HG02884 (cell line): ENCODE results near the gene SOX15.
A peak's percentile ranks its signal among the peaks of the same experiment; 100 is the strongest.
"Not testable (repeated sequence)": the region's sequence is repeated elsewhere in the genome, so short reads cannot be mapped to it uniquely, and the experiment has no call there.

ENCODE experiments used
- ATAC-seq: cut with Tn5 transposase; IDR thresholded peaks from one replicate; pipeline ENCODE4 v1.9.1; 2021; ENCODE audit warnings: mild to moderate bottlenecking, moderate library complexity; ENCODE audit not compliant: unreplicated experiment

The SOX15 gene

DNA sequence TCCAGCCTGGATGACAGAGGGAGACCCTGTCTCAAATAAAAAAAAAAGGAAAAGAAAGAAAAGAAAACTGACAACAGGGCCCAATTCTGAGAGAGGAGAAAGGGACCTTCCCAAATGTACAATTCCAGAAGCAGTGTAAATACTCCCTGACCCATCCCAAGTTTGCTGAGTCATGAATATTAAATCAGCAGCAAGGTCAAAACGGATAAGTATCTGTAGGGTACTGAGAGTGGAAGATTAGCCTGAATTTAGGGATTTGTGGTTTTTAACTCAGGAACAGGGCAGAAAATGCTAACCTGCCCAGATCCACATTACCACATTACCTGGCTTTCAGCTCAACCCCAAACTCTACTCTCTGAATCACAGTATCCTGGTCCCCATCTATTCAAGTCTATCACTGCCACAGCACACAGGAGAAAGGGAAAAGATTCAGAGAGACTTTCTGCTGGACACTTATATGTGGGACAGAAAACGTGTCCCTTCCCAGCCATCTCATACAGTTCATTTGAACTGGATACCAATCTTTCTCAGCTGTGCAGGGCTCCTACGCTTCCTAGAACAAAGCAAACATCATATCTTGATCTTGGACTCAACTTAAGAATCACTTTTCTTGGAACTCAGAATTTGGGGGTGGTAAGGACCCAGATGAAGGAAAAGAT lies 21.9 kb upstream of the SOX15 start:
- no peak for ATAC-seq

DNA sequence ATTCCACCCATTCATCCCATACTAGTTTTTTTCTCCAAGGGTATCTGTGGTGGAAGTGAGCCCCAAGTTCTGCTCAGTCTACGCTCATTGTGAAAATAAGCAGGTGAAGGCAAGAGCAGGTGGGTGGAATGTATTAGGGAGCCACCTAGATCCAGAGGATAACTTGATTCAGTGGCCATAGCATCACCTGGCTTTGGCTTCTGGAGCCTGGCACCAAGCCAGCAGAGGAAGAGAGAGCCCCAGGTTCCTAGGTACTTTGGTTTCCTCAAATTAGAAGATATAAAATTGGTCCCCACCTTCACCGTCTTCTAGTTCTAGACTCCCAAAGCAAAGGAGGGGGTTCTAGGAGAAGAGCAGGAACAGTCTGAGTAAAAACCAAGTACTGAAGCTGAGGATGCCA lies 20.7 kb upstream of the SOX15 start:
- no peak for ATAC-seq

DNA sequence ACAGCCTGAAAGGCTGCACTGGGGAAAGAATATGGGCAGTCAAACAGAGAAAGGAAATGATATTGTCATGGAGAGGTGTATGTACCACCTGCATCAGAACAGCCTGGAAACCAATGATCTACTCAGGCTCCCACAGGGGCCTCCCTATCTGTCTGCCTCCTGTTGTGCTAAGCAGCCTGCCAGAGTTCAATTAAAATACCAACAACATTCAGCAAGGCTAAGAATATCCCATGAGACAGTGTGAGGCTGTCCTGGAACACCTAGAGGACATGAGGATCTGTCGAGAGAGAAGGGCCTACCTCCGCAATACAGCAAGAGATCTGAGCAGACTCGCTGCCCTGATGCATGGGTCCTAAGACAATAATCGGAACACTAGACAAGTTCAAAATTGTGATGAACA lies 16.4 kb upstream of the SOX15 start:
- no peak for ATAC-seq

DNA sequence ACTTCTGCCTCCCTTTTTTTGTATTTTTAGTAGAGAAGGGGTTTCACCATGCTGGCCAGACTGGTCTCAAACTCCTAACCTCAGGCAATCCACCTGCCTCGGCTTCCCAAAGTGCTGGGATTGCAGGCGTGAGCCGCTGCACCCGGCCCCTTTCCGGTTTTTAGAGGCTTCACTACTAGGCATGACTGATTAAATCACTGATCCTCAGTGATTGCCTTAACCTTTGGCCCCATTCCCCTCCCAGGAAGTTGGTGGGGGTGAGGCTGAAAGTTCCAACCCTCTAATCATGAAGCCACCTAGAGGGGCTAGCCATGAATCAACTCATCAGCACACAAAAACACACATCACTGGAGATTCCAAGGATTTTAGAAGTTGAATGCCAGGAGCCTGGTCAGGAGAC lies 7.7 kb upstream of the SOX15 start:
- ATAC-seq = not testable (repeated sequence)

DNA sequence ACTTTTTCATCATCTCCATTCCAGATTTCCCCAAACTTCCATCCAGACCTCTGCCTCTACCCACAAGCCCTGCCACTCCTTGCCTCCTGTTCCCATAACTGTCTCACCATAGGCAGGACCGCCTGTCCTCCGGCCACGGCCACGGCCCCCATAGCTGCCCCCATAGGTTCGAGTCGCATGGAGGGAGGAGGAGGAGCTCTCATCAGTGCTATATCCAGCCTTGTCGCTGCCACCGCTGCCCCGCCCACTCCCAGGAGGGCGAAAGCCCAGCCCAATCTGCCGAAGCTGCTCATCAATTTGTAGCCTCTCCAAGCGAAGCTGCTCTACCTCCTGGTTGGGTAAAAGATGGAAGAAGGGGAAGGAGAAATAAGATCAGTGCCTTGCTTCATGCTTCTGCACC lies 3.4 kb upstream of the SOX15 start:
- no peak for ATAC-seq

DNA sequence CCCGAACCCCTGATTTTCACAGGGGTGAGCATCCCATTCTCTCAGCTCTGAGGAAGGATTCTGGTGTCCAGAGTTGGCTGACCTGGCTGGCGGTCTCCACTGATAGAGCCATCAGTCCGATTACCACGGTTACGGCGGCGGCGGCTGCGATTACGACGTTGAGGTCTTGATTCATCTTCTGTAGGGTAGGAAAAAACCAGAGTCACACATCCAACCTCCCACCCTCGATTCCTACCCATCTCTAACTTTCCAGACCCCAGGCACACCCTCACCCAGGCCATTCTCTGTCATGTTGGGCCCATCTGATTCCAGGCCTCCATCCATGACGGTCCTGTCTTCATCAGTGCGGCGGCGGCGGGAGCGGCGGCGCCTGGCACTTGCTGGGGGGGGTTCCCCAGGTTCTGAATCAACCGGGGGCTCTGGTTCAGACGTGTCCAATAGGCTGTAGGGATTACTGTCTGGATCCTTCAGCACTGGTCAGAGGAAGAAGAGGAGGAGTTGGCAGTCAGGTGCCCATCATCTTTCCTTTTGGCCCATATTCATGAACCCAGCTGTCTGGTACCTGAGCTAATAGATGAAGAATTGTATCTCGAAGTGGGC lies 2.6 kb upstream of the SOX15 start:
- no peak for ATAC-seq

DNA sequence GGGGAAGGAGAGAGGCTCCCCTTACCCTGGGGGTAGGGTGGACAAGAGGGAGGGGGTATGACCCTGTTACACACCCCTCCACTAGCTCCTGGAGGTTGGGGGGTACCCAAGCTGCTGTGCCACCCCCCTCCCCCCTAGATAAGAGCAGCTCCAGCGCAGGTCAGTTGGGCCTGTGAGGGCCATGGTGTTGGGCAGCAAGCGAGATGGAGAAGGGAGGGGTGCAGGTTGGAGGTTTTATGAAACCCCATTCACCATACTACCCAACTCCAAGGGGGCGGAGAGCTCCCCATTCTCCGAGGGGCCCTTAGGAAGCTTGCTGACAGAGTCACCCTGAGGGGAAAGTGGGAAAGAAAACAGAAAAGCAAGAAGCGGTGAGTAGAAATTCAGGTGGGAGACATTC lies 1.7 kb upstream of the SOX15 start:
- ATAC-seq = no peak

DNA sequence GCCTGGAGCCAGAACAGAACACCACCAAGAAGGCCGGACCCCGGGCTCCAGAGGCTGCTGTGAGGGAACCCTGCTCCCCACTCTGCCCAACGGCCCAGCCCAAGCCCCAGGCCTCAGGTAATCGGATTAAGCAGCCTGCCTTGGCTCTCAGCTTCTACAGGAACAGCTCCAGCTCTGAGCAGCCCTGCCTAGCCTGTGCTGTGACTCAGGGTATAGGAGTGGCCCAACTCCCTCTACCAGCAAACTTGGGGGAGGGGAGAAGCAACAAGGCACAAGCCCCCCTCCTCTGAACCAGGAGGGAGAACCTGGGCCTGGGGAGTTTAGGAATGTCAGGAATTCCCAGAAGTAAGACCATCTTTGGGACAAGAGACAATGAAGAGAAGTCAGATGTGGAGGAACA lies 849 bp upstream of the SOX15 start:
- ATAC-seq = no peak

DNA sequence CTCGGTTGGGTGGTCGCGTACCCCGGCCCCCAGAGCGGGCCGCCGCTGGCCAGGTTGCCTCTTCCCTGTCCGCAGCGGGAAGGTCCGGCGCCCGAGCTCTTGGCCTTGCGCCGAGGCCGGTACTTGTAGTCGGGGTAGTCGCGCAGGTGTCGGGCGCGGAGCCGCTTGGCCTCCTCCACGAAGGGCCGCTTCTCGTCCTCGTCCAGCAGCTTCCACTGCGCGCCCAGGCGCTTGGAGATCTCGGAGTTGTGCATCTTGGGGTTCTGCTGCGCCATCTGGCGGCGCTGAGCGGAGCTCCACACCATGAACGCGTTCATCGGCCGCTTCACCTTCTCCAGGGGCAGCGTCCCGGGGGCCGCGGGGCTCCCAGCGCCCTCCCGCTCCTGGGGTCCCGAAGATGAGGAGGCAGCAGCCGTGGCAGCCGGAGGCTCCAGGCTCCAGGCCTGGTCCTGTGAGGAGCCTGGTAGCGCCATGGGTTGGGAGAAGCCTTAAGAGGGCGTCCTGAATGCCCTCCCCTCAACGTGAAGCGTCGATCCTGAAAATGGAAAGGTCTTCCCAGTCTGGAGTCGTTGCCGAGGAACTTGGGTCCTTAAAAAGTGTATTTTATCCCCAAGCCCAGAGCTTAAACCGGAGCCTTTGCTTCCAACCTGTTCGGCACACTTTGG lies 558 bp downstream of the SOX15 start:
- ATAC-seq = no peak

DNA sequence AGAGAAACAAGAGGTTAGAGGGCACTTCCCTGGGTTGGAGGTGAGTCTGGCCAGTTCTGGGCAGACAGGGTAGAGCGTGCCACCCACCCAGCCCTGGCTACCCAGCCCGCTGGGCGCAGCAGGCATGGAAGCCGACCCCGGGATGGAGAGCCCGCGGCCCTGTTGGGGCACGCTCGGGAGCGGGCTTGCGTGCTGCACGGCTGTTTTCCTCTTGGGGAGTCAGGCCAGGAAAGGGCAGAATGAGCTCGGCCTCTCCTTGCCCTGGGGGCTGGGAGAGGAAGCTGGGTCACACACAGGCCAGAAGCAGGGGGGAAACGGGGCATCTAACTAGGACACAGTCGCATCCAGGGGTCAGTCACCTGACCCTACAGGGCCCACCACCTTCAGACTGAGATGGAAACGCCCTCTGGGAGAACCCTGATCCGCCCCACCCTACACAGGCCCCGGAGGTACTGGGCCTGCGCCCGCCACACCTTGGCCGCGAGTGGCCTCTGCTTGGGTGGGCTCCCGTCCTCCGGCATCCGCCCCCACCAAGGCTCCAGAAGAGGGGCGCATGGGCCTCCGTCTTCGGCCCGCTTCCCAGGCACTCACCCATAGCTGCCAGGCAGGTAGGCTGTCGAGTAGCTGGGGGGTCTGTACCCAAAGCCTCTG lies 1.2 kb downstream of the SOX15 start:
- ATAC-seq = no peak

DNA sequence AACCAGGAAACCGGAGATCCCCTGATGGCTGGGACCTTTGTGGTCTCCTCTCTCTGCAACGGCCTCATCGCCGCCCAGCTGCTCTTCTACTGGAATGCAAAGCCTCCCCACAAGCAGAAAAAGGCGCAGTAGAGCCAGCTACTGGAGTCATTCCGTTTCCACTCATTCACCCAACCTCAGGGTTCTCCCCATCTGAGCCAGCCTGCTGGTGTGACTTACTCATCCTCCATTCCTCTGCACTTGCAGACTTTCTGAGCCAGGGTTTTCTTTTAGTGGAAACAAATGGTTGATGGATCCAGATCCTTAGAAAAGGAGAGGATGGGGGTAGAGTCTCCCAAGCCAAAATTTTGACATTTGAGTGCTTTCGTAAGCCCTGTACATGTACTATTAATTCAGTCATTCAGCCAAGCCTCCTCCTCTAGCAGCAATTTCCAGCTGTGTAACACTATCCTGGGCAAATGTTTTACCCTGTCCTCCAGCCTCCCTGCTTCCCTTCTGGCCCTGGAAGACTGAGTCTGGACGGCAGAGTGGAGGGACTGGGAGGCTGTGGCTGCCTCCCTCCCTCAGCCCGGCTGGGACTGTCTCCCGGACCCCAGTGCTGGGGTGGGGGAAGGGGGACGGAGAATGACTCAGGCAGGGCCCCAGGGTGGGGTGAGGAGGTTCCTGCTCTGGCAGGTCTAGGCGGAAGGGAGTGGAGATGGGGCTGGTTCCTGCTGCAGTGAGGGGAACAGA lies 2.3 kb downstream of the SOX15 start:
- ATAC-seq = no peak

DNA sequence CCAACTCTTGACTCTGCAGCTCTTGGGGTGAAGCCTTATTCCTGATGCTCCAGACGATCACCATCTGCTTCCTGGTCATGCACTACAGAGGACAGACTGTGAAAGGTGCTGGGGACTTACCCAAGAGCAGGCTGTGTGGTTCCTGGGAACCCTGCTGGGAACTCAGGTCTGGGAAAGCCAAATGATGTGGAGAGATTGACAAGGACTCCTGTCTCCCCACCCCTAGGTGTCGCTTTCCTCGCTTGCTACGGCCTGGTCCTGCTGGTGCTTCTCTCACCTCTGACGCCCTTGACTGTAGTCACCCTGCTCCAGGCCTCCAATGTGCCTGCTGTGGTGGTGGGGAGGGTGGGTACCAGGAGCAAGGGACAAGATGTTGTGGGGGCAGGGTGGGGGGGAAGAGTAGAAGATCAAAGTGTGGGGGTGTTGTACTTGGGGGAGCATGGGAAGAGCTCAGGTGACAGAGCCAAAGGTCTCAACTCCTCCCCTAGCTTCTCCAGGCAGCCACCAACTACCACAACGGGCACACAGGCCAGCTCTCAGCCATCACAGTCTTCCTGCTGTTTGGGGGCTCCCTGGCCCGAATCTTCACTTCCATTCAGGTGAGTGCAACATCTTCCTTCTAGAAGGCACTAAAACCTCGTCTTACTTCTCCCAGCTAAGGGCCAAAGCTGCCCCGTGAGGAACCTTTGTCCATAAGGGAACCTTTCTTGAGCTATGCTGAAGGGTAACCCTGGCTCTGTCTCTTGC lies 3.0 kb downstream of the SOX15 start:
- no peak for ATAC-seq

DNA sequence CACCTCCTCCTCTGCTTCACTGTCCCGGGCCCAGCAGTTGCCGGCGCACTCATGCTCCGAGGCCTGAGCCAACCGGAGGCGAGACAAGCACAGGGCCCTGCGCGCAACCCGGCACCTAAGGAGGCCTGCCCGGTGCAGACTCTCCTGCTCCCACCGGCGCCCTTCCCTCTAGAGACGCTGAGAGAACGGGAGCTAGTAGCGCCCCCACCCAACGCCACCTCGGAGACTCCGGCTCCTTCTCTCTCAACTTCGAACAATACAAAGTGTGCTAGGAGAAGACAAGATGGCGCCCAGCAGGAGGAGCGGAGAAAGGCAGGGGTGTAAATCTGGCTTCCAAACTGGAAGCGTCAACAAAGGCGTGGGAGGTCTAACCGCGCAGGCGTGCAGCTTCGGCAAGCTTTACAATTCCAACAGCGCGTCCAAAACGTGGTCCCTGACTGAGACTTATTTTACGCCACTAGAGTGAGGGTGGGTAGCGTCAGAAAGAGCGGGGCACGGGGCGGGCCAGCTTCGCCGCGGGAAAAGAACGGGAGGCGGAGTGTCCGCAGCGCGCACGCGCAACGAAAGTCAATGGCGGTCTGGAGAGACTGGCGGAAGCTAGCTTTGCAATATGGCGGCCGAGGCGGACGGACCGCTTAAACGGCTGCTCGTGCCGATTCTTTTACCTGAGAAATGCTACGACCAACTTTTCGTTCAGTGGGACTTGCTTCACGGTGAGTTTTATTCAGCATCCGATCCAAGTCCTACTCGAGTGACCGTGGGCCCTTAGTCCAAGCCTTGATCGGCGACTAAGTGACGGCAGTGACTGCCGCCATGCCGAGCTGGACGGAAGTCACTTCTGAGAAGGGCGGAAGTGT lies 6.4 kb downstream of the SOX15 start, which contains the start of gene MPDU1:
Gene MPDU1 (plus strand): TSS at position 600 of the 857 bp plus-strand sequence. CDS start 11 bp downstream, at position 611.
- ATAC-seq = peak; percentile 49

DNA sequence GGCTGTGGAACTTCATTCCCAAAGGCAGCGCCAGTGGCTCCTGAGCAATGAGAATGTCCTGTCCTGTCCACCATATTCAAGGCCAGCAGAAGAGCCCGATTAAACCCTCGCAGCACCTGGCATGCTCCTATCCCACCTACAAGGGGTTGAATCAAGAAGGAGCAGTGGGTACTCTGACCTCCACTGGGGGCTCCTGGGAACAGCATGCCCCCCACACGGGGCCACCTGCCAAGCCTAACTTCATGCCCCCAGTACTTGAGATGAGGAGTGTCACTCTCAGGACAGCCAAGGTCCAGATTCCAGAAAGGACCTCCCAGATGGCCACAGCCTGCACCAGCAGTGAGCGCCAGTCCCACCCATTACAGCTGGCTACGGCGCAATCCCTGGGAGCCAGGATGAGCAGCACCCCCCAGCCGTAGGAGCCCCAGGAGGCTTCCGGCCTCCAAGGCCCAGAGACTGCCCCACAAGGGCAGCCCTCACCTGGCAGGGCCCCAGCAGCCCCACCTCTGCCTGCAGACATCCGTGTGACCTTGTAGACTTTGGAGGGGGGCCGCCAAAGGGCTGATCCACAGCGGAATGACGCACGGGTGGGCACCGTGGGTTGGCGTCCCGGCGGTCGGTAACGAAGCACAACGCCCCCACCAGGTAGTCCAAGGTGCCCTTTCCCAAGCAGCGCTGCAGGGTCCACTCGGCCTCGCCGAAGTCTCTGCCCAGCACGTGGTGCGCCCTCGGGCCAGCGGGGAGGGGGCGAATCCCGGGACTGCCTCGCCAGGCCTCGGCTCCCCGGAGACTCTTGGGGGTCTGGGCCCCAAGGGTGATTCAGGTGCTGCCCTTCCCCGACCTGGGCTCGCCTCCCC lies 7.3 kb downstream of the SOX15 start:
- no peak for ATAC-seq

DNA sequence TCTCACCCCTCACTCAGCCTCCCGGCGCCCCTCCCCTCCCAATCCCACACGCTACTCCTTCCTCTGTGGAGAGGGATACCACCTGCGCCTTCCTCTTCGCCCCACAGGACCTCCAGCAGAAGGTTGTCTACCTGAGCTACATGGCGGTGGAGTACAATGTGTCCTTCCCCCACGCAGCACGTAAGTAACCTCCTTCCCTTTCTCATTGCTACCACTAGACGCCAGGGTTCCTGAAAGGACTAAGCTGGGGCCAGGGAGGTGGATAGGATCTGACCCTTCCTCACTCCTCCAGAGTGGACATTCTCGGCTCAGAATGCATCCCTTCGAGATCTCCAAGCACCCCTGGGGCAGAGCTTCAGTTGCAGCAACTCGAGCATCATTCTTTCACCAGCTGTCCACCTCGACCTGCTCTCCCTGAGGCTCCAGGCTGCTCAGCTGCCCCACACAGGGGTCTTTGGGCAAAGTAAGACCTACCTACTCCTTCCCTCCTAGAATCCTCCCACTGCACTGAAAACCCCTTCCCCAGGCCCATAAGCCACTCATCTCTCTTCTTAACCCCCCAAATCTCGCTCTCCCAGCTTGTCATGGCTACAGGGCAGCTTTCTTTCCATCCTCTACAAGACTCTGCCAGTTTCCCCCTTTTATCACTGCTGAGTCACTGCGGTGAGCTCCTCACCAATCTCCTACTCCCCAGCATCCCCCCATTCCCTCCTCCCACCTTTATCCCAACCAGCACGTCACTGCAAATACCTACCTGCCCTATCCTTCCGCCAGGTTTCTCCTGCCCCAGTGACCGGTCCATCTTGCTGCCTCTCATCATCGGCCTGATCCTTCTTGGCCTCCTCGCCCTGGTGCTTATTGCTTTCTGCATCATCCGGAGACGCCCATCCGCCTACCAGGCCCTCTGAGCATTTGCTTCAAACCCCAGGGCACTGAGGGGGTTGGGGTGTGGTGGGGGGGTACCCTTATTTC lies 9.0 kb downstream of the SOX15 start:
- no peak for ATAC-seq

DNA sequence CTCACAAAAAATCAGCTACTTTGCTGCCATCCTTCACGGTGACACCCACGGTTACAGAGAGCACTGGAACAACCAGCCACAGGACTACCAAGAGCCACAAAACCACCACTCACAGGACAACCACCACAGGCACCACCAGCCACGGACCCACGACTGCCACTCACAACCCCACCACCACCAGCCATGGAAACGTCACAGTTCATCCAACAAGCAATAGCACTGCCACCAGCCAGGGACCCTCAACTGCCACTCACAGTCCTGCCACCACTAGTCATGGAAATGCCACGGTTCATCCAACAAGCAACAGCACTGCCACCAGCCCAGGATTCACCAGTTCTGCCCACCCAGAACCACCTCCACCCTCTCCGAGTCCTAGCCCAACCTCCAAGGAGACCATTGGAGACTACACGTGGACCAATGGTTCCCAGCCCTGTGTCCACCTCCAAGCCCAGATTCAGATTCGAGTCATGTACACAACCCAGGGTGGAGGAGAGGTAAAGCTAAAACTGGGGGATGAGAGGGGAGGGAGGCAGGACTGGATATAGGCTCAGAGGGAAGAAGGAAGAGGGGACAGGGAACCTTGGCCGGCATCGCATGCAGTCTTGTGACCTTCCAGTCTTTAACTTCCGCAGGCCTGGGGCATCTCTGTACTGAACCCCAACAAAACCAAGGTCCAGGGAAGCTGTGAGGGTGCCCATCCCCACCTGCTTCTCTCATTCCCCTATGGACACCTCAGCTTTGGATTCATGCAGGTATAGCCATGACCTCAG lies 9.9 kb downstream of the SOX15 start:
- no peak for ATAC-seq
